NCI-H1092 treated with DMSO at 0.1 percent for 48 hours (cell line): ENCODE data around the gene NUDT3.

Experiments used
- DNase-seq: peaks from one replicate; lab custom pipeline; 2025; lab: John Stamatoyannopoulos, UW

NUDT3 gene

DNA sequence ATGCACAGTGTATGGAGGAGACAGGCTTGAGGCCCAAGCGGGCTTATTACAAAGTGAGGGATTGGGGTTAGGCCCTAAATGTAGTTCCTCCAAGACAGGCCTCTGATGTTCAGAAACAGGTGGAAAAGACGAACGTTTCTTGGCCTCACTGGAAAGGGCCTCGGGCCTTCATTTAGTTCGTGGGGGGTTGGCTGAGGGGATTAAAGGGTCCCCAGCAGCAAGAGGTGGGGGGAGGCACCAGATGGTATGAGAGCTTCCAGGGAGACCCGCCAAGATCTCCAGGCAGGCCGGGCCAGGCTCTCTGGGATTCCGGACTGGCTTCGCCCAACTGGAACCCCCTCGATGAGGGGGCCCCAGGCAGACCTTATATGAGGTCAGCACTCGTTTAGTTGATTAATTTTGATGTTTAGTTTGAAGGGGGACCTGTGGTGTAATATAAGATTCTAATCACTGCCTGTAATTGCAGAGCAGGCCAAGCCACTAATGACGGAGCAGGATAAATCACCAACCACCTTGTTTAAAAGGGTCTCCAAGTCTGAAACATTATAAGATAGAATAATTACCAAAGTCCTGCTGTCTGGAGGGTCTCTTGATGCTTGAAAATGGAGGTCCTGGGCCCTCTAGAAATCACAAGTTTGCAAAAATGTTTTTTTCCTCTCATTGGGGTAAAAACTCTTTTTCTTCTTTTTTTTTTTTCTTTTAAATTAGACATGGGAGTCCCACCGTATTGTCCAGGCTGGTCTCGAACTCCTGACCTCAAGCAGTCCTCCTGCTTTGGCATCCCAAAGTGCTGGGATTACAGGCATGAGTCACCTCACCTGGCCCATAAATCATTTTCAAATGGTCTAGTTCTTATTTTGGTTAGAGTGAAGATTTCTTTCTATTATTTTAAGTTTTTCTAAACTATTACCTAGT lies 153.6 kb downstream of the NUDT3 start:
- peak; percentile 18 for DNase-seq

DNA sequence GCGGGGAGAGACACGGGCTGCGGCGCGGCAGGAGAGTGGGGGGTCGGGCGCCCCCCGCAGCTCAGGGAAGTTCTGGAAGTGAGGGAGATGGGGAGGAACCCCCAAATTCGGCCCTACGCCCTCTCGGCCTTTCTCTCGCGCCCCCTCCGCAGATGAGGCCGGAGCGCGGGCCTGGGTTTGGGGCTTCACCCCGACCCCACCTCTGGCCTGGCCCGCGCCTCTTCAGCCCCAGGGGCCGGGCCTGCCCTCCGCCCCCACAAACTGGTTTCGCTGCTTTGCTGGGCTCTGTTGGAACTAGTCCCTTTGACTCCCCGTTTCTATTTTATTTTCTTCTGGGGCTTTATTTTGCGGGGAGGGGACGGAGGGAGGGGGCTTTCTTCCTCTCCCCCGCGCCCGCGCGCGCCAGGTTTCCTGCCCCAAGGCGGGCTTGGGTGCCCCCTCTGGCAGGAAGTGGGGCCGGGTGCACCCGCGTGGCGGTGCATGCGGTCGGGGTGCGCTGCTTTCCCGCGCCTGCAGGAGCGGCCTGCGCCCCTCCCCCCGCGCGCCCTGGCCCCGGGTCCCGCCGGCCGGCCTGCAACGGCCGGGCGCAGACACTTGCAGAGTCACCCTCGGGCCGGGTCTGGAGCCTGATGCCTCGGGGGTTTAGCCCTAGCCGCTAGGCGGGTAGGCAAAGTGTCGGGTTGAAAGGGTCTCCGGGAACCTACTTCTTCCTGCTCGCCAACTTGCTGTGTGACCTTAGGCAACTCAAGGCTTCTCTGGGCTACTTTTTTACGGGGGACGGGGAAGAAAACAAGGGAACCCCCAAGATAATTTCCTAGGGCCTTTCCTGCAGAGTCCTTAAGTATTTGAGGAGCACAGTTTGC lies 154.5 kb downstream of the NUDT3 start:
- DNase-seq, result peak; percentile 35

DNA sequence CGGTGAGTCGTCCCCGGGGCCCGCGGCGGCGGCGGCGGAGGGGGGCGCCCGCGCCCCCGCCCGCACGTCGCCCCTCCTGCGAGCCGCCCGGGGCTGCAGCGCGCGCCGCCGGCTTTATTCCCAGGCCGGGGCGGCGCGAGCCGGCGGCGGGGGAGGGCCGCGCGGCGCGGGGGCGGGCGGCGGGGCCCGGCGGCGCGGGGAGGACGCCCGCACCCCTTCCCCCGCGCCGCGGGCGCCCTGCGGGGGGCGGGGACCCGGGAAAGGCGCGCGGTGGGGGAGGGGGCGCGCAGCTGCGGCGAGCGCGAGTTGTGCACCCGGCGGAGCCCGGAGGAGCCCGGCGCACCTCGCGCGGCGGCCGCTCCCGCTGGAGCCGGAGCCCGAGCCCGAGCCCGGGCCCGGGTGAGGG lies 155.2 kb downstream of the NUDT3 start:
- no peak for DNase-seq

DNA sequence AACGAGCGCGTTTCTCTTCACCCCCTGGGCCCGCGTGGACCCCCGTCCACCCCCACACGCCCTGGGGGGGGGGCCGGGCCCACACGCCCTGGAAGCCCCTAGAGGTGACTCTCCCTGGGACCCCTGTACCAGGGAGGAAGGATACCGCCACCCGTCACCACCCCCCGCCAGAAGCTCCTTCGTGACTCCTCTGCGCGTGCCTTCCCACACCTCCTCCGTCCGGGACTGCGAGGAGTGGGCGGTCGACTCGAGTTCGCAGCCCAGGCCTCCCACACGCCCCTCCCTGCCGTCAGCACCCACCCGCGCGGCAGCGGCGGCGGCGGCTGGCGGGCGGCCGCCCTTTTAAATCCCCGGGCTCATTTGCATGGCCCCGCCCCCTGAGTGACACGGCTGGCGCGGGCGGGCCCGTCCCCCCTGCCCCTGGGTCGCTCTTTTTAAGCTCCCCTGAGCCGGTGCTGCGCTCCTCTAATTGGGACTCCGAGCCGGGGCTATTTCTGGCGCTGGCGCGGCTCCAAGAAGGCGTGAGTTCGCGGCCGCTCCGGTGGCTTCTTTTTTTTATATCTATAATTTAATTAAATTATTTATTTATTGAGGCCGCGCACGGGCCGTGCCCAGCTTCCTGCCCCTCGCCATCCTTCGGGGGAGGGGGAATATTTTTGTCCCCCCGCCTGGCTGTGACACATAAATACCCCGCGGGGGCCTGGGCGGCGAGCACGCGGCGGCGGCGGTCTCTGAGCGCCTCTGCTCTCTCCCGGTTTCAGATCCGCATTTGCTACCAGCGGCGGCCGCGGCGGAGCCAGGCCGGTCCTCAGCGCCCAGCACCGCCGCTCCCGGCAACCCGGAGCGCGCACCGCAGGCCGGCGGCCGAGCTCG lies 155.8 kb downstream of the NUDT3 start, which contains the start of gene HMGA1:
TSS of gene HMGA1 (plus strand) at position 431 of the 873 bp plus-strand sequence. CDS start 3,908 bp downstream, outside the sequence.
- DNase-seq, result peak; percentile 83

DNA sequence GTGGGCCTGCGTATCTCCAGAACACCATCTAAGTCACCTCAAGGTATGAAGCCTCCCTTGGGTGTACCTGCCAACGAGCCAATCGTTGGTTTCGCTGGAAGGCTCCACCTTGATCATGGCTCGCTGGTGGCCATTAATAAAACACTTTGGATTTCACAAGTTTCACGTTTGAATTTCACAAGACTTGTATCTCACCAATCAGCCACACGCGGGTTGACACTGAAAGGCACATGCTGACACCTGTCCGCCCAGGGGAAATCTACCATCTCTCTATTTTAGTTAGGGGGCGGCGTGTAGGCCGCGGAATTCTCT lies 156.4 kb downstream of the NUDT3 start:
- no peak for DNase-seq

DNA sequence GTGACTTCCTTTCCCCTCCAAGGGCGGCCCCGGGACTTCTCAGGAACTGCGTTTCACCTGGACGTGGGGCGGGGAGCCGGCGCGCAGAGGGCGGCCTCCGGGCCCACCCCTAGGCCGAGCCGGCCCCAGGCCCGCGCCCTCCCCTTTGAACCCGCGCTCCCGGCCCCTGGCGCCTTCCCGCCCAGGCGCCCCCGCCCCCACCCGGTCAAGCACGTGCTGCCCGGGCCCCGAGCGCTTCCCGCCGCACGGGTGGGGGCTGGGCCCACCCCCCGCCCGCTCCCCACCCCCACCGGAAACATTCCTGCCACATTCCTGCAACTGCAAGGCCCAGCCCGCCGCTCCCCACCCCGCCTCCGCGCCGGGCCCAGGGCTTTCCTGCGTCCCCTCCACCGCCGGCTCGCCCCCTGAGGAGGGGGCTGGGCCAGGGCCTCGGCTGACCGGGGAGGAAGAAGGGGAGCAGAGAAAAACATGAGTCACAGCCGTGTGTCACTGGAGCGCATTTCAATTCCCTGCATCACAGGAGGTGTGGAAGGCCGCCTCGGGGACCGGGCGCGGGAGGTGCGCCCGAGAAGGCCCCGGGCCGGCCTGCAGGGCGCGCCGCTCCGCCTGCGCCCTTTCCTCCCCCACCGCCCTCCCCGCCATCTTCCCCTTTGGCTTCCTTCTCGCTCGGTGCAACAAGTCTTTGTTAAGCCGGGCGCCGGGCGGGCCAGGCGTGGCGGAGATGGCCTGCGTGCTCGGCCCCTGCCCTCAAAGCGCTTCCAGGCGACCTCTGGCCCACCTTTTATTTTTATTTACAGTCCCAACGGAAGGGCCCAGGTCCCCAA lies 156.9 kb downstream of the NUDT3 start:
- no peak for DNase-seq

DNA sequence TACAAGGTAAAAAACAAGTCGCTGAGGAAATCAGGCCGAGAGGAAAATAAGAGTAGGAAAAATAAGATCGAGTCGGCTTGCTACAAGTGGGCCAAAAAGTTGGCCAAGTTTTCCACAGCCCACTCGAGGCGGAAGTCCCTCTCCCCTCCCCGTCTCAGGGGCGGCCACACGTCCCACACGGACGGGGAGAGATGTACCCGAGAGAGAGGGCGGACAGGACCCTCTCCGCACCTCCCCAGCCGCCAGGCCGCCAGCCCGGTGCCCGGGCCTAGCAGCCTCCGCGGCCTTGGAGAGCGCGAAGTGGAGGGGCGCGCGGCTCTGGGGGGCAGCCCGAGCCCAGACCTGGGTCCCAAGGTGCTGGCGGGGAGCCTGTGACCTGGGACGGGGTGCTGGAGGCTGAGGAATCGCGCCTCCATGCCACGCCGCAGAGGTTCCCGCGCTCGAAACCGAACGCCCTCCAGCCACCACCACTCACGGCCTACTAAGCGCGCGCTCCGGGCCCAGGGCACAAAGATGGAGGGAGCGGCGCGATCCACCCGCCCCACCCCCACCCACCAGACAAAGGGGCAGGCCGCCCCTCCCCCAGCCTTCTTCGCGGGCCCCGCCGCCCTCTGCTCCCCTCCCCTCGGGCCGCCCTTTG lies 157.7 kb downstream of the NUDT3 start:
- DNase-seq, result no peak

DNA sequence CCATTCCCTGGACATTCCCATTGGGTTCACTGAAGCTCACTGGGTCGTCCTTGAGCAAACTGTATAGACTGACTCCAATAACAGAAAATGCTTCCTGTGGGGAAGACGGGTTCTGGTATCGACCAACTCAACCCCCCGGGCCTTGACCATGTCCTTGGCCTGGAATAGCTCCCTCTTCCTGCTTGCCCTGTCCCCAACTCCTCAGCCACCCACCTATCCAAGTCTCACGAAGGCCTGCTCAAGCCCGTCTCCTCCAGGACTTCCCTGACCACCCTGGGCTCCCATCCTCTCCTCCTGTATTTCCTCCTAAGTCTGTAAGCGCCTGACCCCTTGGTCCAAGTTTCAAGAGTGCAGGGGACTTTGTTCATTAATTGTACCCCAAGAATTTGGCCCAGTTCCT lies 158.6 kb downstream of the NUDT3 start:
- no peak for DNase-seq

DNA sequence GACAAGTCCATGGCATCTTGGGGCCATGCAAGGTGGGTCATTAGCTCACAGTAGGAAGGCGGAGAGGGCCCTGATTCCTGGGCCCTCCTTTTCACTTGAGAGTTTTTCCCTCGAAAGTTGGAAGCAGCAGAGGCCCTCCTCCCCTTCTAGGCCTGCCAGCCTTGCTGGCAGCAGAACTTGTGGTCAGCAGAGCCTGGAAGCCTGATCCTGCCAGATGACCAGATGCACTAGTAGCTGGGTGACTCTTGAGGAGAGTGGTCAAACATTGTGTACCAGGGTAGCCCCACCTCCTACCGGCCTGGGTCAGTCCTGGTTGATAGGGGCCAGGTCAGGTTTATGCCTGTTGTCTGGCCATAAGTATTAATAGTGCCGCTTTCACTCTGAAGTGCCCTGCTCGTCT lies 159.6 kb downstream of the NUDT3 start:
- DNase-seq, result no peak

DNA sequence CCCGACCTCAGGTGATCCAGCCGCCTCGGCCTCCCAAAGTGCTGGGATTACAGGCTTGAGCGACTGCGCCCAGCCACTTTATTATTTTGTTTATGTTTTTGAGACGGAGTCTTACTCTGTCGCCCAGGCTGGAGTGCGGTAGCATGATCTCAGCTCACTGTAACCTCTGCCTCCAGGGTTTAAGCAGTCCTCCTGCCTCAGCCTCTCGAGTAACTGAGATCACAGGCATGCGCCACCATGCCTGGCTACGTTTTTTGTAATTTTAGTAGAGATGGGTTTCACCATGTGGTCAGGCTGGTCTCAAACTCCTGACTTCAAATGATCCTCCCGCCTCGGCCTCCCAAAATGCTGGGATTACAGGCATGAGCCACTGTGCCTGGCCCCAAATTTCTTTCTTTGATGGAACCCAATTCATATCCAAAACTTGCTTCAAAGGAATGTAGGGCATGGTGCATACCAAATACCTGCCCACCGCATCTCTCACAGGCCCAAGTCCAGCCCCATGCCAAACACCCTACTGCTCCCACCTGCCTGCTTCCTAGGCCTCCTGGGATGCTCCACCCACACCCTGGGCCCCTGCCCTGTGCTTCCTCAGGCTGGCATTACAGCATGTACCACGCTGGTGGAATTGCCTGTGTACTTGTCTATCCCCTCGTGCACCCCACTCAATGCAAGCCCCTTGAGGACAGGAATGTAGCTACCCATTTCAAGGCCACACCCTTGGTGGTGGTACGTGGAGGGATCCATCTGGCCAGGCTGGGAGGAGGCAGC lies 160.7 kb downstream of the NUDT3 start:
- no peak for DNase-seq

DNA sequence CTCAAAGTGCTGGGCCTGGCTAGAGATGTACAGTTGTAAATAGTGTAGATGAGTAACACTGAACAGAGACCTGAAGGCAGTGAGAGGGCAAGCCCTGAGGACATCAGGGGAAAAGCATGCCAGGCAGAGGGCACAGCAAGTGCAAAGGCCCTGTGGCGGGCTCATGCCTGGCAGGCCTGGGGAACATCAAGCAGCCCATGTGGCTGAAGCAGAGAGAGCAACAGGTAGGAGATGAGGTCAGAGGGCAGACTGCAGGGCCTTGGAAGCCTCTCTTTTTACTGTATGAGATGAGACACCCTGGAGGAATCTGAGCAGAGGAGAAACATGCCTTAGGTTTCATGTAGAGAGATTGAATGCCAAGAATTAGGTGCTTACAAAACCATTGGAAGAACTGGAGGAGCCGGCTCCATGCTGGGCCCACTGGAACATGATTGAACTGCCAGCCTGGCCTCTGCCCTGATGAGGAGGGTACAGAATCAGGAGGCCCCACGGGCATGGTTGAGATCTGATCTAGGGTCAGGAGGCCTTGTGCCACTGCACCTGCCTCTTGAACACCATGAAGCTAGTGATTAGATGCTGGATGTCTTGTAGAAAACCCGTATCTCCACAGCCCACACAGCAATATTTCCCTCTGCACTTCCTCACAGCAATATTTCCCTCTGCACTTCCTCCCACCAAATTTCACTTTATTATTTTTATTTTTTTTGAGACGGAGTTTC lies 161.7 kb downstream of the NUDT3 start:
- DNase-seq, result no peak

DNA sequence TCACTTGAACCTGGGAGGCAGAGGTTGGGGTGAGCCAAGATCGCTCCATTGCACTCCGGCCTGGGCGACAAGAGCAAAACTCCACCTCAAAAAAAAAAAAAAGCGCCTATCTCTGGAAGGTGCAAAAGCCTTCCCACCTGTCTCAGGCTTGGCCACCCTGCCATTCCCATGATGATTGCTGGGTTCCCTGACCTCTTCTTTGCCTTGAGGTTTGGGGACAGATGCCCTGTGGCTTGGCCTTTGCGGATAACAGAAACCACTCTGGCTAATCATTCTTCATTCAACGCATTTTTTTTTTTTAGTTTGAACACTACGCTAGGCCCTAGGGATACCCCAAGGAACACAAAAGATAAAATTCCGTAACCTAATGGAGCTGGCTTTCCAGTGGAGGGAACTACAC lies 162.6 kb downstream of the NUDT3 start:
- no peak for DNase-seq
